ENCODE data around the gene PRDM8. TPM values are rescaled to one million over a fixed set of nuclear protein-coding genes. Genes with fewer than 3 reads are reported as not detected.

Gene PRDM8
- total RNA-seq, 1 donor from 2014 or later: not detected

DNA sequence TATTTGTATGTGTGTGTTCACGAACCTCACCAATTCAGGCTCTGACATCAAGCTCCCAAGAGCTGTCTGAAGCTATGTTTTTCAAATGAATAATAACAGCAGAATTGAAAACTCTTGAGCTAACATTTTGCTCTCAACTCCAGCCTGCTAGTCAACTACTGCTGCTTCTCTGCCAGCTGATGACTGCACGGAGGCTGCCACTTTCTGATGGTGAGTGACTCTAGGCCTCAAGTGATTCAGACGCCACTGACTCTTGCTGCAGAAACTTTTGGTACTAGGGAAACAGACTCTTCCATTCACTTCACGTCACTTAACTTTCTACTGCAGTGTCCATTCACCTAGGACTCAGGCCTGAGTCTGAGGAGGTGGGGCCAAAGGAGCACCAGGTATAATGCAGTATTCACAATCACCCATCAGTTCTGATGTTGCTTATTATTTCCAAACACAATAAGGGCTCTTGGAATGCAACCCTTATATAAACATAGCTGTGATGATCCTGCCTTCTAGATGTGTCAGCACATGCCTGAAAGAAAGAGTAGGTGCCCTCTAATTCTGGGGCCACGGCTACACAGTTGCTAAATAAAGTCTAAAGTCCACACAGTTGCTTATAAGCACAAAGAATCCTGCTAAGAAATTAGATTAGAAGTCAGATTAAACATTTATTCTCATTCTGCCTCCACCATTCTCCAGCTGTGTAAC lies 16.0 kb downstream of the PRDM8 start:
- no peak for DNase-seq (ENCODE audit: low spot score in 2 of 2)
- Histone ChIP-seq H3K27ac (no peak overlapping the region), H3K36me3 (no peaks in the 10 kb centered on the region), H3K27me3 (no peaks in the 10 kb centered on the region), H3K9me3 (no peaks in the 10 kb centered on the region), H3K4me1 (no peaks in the 10 kb centered on the region), H3K4me3 (no peak overlapping the region)
- TF ChIP-seq, protein P1, sequence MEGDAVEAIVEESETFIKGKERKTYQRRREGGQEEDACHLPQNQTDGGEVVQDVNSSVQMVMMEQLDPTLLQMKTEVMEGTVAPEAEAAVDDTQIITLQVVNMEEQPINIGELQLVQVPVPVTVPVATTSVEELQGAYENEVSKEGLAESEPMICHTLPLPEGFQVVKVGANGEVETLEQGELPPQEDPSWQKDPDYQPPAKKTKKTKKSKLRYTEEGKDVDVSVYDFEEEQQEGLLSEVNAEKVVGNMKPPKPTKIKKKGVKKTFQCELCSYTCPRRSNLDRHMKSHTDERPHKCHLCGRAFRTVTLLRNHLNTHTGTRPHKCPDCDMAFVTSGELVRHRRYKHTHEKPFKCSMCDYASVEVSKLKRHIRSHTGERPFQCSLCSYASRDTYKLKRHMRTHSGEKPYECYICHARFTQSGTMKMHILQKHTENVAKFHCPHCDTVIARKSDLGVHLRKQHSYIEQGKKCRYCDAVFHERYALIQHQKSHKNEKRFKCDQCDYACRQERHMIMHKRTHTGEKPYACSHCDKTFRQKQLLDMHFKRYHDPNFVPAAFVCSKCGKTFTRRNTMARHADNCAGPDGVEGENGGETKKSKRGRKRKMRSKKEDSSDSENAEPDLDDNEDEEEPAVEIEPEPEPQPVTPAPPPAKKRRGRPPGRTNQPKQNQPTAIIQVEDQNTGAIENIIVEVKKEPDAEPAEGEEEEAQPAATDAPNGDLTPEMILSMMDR (IDR thresholded peaks at IDR 0.05): no peak
- intact Hi-C loops (cut with DNase I): no loop called here

DNA sequence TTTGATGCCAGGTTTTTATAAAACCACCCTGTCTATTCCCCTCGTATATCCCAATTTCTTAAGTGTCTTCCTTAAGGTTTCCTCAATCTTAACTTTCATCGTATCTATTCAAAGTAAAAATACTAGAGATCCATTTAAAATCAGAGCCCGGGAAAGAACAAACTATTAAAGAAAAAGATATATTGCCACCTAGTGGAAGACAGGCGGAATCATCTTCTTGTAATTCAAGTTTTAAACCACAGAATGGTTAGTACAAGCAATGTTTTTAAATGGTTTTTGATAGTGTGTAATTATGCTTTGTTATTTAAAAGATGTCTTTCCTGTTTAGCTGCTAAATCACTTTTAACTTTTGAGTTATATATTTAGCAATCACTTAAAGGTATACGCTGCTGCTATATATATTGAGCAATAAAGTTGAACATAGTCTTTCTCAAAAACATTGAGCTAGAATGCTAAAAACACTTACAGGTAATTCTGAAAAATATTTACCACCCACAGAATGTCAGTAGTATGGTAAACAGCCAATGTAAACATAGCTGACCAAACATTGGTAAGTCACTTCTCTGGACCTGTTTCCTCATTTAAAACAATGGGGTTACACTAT lies 18.2 kb downstream of the PRDM8 start:
- no peak overlapping the region for H3K27ac ChIP-seq
- no peaks in the 10 kb centered on the region for H3K9me3 ChIP-seq
- H3K27me3 ChIP-seq: no peaks in the 10 kb centered on the region
- no peaks in the 10 kb centered on the region for H3K4me1 ChIP-seq
- TF ChIP-seq, protein P1 (IDR thresholded peaks at IDR 0.05): peak; percentile 39 to 66 (median 49)
- no peaks in the 10 kb centered on the region for H3K36me3 ChIP-seq
- no peak for DNase-seq (ENCODE audit: low spot score in 2 of 2)
- H3K4me3 ChIP-seq: no peak overlapping the region
- intact Hi-C loops (cut with DNase I): loop anchor here (1.0 to 5.0 kb wide), 3 partner anchors 31 to 1263 kb away; no protein-coding TSS in a partner anchor

DNA sequence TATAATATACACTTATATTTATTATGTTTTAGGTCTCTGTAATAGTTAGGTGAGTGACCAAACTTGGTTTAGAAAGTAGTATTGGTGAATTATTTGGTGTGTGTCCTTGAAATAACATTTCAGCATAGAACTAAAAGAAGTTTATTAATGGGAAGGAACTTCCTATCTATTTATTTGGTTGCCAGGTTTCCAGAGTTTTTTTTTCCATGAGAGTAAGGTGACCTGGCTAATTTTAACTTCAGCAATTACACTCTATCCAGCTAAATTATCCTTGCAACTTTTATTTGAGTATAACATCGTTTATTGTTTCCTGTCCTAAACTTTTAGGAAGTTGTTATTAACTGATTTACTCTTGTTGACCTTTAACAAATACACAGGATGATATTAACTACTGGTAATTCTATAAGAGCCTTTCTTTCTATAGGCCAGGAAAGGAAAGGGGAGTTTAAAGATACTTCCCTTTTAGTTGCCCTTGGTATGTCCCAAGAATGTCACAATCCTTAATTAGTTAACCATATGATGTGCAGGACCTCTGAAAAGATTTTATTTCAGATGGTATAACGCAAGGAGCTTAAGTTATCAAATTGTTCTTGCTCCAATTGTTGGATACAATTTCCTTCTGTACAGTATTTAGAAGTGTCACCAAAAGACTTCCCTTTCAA lies 18.9 kb downstream of the PRDM8 start:
- Histone ChIP-seq H3K4me3 (no peak overlapping the region), H3K9me3 (no peaks in the 10 kb centered on the region), H3K36me3 (no peaks in the 10 kb centered on the region), H3K4me1 (no peaks in the 10 kb centered on the region), H3K27me3 (no peaks in the 10 kb centered on the region), H3K27ac (no peak overlapping the region)
- intact Hi-C loops (cut with DNase I): loop anchor here (5.0 kb wide), 1 partner anchor 1174 kb away; no protein-coding TSS in a partner anchor
- DNase-seq (ENCODE audit: low spot score in 2 of 2): no peak
- TF ChIP-seq, protein P1 (IDR thresholded peaks at IDR 0.05): no peak

DNA sequence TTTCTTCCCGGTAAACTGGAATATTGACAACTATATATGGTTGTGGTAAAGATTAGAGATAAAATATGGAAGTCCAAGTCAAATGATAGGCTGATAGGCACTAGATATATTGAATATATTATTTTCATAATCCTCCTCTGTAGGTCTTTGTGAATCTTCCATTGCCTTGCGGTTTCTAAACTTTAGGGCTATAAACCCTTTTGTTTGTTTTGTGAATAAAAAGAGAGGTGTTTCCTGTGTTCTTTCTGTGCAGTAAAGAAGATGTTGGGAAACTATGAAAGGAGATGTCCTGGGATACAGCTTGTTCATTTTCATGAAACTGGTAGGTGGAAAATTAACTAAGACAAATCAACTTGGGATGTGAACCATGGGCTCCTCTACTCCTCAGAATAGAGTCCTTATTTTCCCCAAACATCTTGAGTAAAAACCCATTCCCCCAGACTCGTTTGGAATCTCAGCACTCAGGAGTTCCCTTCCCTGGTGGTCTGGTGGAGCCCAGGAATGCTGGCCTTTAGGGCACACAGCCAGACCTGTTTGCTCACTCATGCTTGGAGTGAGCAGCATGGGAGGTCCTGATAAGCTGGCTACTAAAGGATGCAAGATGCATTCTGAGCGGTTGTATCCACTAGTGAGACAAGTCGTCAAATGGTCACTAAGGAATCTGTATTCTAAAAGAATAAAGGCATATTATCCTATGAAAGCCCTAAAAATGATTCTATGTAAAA lies 22.2 kb downstream of the PRDM8 start:
- no peaks in the 10 kb centered on the region for H3K4me1 ChIP-seq
- H3K27me3 ChIP-seq: no peaks in the 10 kb centered on the region
- H3K9me3 ChIP-seq: no peaks in the 10 kb centered on the region
- H3K27ac ChIP-seq: no peak overlapping the region
- TF ChIP-seq, protein P1 (IDR thresholded peaks at IDR 0.05): no peak
- DNase-seq (ENCODE audit: low spot score in 2 of 2): no peak
- no peaks in the 10 kb centered on the region for H3K36me3 ChIP-seq
- intact Hi-C loops (cut with DNase I): loop anchor here (5.0 kb wide), 1 partner anchor 1177 kb away; no protein-coding TSS in a partner anchor
- H3K4me3 ChIP-seq: no peak overlapping the region

DNA sequence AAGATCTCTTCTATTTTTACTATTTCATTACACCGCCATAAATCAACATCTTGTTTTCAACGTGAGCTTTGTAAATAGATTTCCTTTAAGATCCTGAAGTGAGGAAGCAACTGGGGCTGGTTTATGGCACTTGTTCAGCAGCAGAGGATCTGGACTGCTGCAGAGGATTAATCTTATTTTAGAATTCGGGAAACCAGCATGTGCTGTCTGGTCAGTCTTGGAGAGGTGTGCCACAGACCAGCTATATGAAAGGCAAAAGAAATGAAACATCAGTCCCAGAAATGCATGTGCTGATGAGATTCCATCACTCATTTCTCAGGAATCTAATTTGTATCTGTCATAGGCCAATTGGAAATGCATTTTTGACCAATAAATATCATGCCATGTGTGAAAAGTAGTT lies 23.4 kb downstream of the PRDM8 start:
- DNase-seq (ENCODE audit: low spot score in 2 of 2): no peak
- Histone ChIP-seq H3K4me3 (no peak overlapping the region), H3K27me3 (no peaks in the 10 kb centered on the region), H3K36me3 (no peaks in the 10 kb centered on the region), H3K9me3 (no peaks in the 10 kb centered on the region), H3K4me1 (no peaks in the 10 kb centered on the region), H3K27ac (no peak overlapping the region)
- TF ChIP-seq, protein P1 (IDR thresholded peaks at IDR 0.05): no peak
- intact Hi-C loops (cut with DNase I): no loop called here

All from ascending aorta (tissue), 2 donors.